Measurements from ENCODE around the gene RAD51AP1. TPM values are rescaled to one million over a fixed set of nuclear protein-coding genes. Genes with fewer than 3 reads are reported as not detected.

The RAD51AP1 gene
- polyA plus RNA-seq, 1 donor (not counting 4 experiments of a cell fraction or from before 2014, with no cell fraction given), result 13.0 TPM

GRCh38 chr12:4588916-4589315, 50.2 kb downstream of the RAD51AP1 start:
- Histone ChIP-seq H3K9me1 (ENCODE audit: control insufficient read depth, extremely low read depth, insufficient read depth, low read length) (no peaks in the 10 kb centered on the region), H3K36me3 (ENCODE audit: control insufficient read depth in 2 of 2, extremely low read depth in 1 of 2, insufficient read depth in 2 of 2, low read length in 2 of 2) (no peaks in the 10 kb centered on the region), H3K27ac (ENCODE audit: control insufficient read depth, insufficient read depth, low read length) (no peak overlapping the region), H2AFZ (ENCODE audit: control insufficient read depth, low read length) (no peak overlapping the region), H3K4me2 (ENCODE audit: control insufficient read depth, extremely low read depth, insufficient read depth, low read depth, low read length) (no peak overlapping the region), H3K79me2 (ENCODE audit: control insufficient read depth, insufficient read depth, low read length) (no peaks in the 10 kb centered on the region), H3K4me1 (ENCODE audit: control insufficient read depth, extremely low read depth, insufficient read depth, low read length) (no peaks in the 10 kb centered on the region), H3K4me3 (ENCODE audit: control insufficient read depth in 2 of 3, extremely low read depth in 1 of 3, insufficient read depth in 2 of 3, low read depth in 1 of 3, low read length in 3 of 3) (no peak overlapping the region), H3K27me3 (ENCODE audit: control insufficient read depth, extremely low read depth, insufficient read depth, low read length) (peaks cover 11% of the 10 kb centered on the region), H3K9me3 (ENCODE audit: control insufficient read depth, low read depth, low read length) (no peaks in the 10 kb centered on the region), H3K9ac (ENCODE audit: control insufficient read depth, extremely low read depth, insufficient read depth, low read length) (no peak overlapping the region), H4K20me1 (ENCODE audit: control insufficient read depth, extremely low read depth, insufficient read depth, low read length) (no peaks in the 10 kb centered on the region)
- FAIRE-seq (no peak), DNase-seq (ENCODE audit: low read depth, low spot score) (no peak)
- TF ChIP-seq EZH2 (IDR thresholded peaks at IDR 0.05; ENCODE audit: low read length), result no peak
- TF ChIP-seq CTCF (optimal IDR thresholded peaks at IDR 0.05 in 1 of 3, IDR thresholded peaks at IDR 0.05 in 1 of 3, conservative IDR thresholded peaks at IDR 0.05 in 1 of 3; ENCODE audit: extremely low read depth in 1 of 3, insufficient read depth in 2 of 3, low read length in 3 of 3), result no peak
- dilution Hi-C loops (cut with MboI; ENCODE audit: extremely low pct_ligation_motif_present, low sequenced_read_pairs), result no loop called here

- DNase-seq (ENCODE audit: low read depth, low spot score), result no peak
- Histone ChIP-seq H3K9me1 (ENCODE audit: control insufficient read depth, extremely low read depth, insufficient read depth, low read length) (no peaks in the 10 kb centered on the region), H3K79me2 (ENCODE audit: control insufficient read depth, insufficient read depth, low read length) (no peaks in the 10 kb centered on the region), H3K36me3 (ENCODE audit: control insufficient read depth in 2 of 2, extremely low read depth in 1 of 2, insufficient read depth in 2 of 2, low read length in 2 of 2) (no peaks in the 10 kb centered on the region), H3K4me1 (ENCODE audit: control insufficient read depth, extremely low read depth, insufficient read depth, low read length) (no peaks in the 10 kb centered on the region), H3K9me3 (ENCODE audit: control insufficient read depth, low read depth, low read length) (no peaks in the 10 kb centered on the region), H2AFZ (ENCODE audit: control insufficient read depth, low read length) (no peak overlapping the region), H3K4me3 (ENCODE audit: control insufficient read depth in 2 of 3, extremely low read depth in 1 of 3, insufficient read depth in 2 of 3, low read depth in 1 of 3, low read length in 3 of 3) (no peak overlapping the region), H3K27ac (ENCODE audit: control insufficient read depth, insufficient read depth, low read length) (no peak overlapping the region), H3K4me2 (ENCODE audit: control insufficient read depth, extremely low read depth, insufficient read depth, low read depth, low read length) (no peak overlapping the region), H3K27me3 (ENCODE audit: control insufficient read depth, extremely low read depth, insufficient read depth, low read length) (peaks cover 16% of the 10 kb centered on the region), H3K9ac (ENCODE audit: control insufficient read depth, extremely low read depth, insufficient read depth, low read length) (no peak overlapping the region), H4K20me1 (ENCODE audit: control insufficient read depth, extremely low read depth, insufficient read depth, low read length) (no peaks in the 10 kb centered on the region)
- FAIRE-seq, result no peak
- TF ChIP-seq EZH2 (IDR thresholded peaks at IDR 0.05; ENCODE audit: low read length), result no peak
- TF ChIP-seq CTCF (optimal IDR thresholded peaks at IDR 0.05 in 1 of 3, IDR thresholded peaks at IDR 0.05 in 1 of 3, conservative IDR thresholded peaks at IDR 0.05 in 1 of 3; ENCODE audit: extremely low read depth in 1 of 3, insufficient read depth in 2 of 3, low read length in 3 of 3), result no peak
- dilution Hi-C loops (cut with MboI; ENCODE audit: extremely low pct_ligation_motif_present, low sequenced_read_pairs), result no loop called here
Measured at GRCh38 chr12:4589941-4590340, 51.3 kb downstream of the RAD51AP1 start.
